Fibroblast of lung (primary cell): ENCODE results near the gene DAPK1.

Experiments
- EZH2 ChIP-seq: IDR thresholded peaks from 2 replicates; pipeline ENCODE4 v1.5.1; 2012; ENCODE audit warnings: low read length, control low read depth, mild to moderate bottlenecking; ENCODE audit errors: missing control alignments
- TF ChIP-seq, protein P1 (sequence below), 2 donors: IDR thresholded peaks in 1 of 2; conservative IDR thresholded peaks in 1 of 2; 1 replicate in 1 of 2; 2 replicates in 1 of 2; pipeline ENCODE4 v1.5.1; 2011 to 2012; ENCODE audit warnings: low read length in 2 of 2, control low read depth in 1 of 2, inconsistent platforms in 1 of 2, low read depth in 1 of 2, mild to moderate bottlenecking in 1 of 2

DNA sequence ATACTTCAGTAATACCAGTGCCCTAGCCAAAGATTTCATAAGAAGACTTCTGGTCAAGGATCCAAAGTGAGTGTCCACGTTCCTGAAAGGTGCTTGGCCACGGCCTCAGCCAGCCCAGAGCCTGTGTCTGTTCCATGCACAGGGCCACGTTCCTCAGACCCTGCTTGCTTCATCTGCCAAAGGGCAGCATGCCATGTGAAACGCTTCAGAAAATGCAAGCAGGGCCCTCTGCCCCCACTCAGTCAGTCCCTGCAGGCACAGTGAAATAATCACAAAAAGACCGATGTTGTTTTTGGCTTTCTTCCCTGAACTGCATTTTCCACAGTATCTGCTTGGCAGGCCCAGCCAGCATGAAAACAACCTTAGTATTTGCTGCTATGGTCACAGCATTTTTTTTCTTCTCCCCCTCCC lies 142.7 kb downstream of the DAPK1 start:
- TF ChIP-seq, protein P1, sequence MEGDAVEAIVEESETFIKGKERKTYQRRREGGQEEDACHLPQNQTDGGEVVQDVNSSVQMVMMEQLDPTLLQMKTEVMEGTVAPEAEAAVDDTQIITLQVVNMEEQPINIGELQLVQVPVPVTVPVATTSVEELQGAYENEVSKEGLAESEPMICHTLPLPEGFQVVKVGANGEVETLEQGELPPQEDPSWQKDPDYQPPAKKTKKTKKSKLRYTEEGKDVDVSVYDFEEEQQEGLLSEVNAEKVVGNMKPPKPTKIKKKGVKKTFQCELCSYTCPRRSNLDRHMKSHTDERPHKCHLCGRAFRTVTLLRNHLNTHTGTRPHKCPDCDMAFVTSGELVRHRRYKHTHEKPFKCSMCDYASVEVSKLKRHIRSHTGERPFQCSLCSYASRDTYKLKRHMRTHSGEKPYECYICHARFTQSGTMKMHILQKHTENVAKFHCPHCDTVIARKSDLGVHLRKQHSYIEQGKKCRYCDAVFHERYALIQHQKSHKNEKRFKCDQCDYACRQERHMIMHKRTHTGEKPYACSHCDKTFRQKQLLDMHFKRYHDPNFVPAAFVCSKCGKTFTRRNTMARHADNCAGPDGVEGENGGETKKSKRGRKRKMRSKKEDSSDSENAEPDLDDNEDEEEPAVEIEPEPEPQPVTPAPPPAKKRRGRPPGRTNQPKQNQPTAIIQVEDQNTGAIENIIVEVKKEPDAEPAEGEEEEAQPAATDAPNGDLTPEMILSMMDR (conservative IDR thresholded peaks at IDR 0.05 in 1 of 2, IDR thresholded peaks at IDR 0.05 in 1 of 2; ENCODE audit: low read depth in 1 of 2, low read length in 2 of 2) = no peak
- no peak for TF ChIP-seq EZH2
